PC-9 (cell line): ENCODE measurements around the gene CLDN20. TPM values are rescaled to one million over a fixed set of nuclear protein-coding genes. Genes with fewer than 3 reads are reported as not detected.

Experiments used
- BruUV-seq: library from RNA; stranded (reverse); fragments of 400-500 nt; replicated peaks from 2 replicates; lab custom pipeline; 2021; lab: Mats Ljungman, UMichigan
- CTCF ChIA-PET: fragments of 300-600 bp; sonication (Branson Sonifier 250); formaldehyde crosslinking; loops from one replicate; lab custom pipeline; 2022; ENCODE audit warnings: antibody characterized with exemption; lab: Charles Lee
- POLR2A ChIA-PET: fragments of 300-600 bp; sonication (Branson Sonifier 250); formaldehyde crosslinking; loops from one replicate; lab custom pipeline; 2022; ENCODE audit warnings: antibody characterized with exemption; ENCODE audit not compliant: unreplicated experiment; lab: Charles Lee
- DNase-seq, 2 experiments: peaks; one replicate each; pipeline versions ENCODE4 v3.0.0 to v3.0.0-alpha.2; 2015 to 2022; ENCODE audit warnings: mixed read lengths in 1 of 2
- H2AFZ ChIP-seq: fragments of 200-600 bp; sonication (generic); 2 replicates; pipeline ENCODE4 v1.8.1; 2017; ENCODE audit warnings: antibody characterized with exemption
- H3F3A ChIP-seq: fragments of 200-600 bp; sonication (generic); 2 replicates; pipeline ENCODE4 v1.8.1; 2017; ENCODE audit warnings: antibody characterized with exemption, mild to moderate bottlenecking, low read depth; ENCODE audit not compliant: insufficient read depth
- H3K27ac ChIP-seq: fragments of 200-600 bp; sonication (generic); 2 replicates; pipeline ENCODE4 v1.6.1; 2016; ENCODE audit warnings: mixed run types
- H3K27me3 ChIP-seq: fragments of 200-600 bp; sonication (generic); 2 replicates; pipeline ENCODE4 v1.6.1; 2016; ENCODE audit warnings: low read depth, mixed run types; ENCODE audit not compliant: insufficient read depth
- H3K36me3 ChIP-seq: fragments of 200-600 bp; sonication (generic); 2 replicates; pipeline ENCODE4 v1.6.1; 2016; ENCODE audit warnings: low read depth, mixed run types
- H3K4me1 ChIP-seq: fragments of 200-600 bp; sonication (generic); replicated peaks from 2 replicates; pipeline ENCODE4 v1.6.1; 2016; ENCODE audit warnings: mixed run types; ENCODE audit not compliant: insufficient read depth
- H3K4me2 ChIP-seq: fragments of 200-600 bp; sonication (generic); 2 replicates; pipeline ENCODE4 v1.6.1; 2017; ENCODE audit warnings: mixed run types
- H3K4me3 ChIP-seq: fragments of 200-600 bp; sonication (generic); 2 replicates; pipeline ENCODE4 v1.6.1; 2016; ENCODE audit warnings: mixed run types
- H3K79me2 ChIP-seq: fragments of 200-600 bp; sonication (generic); 2 replicates; pipeline ENCODE4 v1.6.1; 2017; ENCODE audit warnings: low read depth, mixed run types
- H3K9me2 ChIP-seq: fragments of 200-600 bp; sonication (generic); 2 replicates; pipeline ENCODE4 v1.8.1; 2017; ENCODE audit warnings: mild to moderate bottlenecking; ENCODE audit not compliant: insufficient read depth
- H3K9me3 ChIP-seq: fragments of 200-600 bp; sonication (generic); 2 replicates; pipeline ENCODE4 v1.8.1; 2016; ENCODE audit warnings: low read depth; ENCODE audit not compliant: insufficient read depth
- H4K20me1 ChIP-seq: fragments of 200-600 bp; sonication (generic); 2 replicates; pipeline ENCODE4 v1.8.1; 2017; ENCODE audit not compliant: insufficient read depth
- CTCF ChIP-seq: fragments of 200-600 bp; sonication (generic); conservative IDR thresholded peaks from 2 replicates; pipeline ENCODE4 v1.6.1; 2017; ENCODE audit warnings: mixed run types, antibody characterized with exemption, mild to moderate bottlenecking, moderate library complexity
- EZH2 ChIP-seq: fragments of 200-600 bp; sonication (generic); IDR thresholded peaks from 2 replicates; pipeline ENCODE4 v1.8.0; 2017; ENCODE audit warnings: antibody characterized with exemption, low read depth
- intact Hi-C: fragments of 100-400 bp; cut with micrococcal nuclease; formaldehyde crosslinking; loops from one replicate; pipeline ENCODE4 v1.10.0; 2022; ENCODE audit not compliant: unreplicated experiment
- total RNA-seq: library from RNA; stranded (reverse); gene quantifications from 2 replicates; pipeline ENCODE4 v1.2.3, GENCODE V29; 2021

CLDN20 gene
- total RNA-seq, 1 experiment from 2014 or later, result not detected

DNA sequence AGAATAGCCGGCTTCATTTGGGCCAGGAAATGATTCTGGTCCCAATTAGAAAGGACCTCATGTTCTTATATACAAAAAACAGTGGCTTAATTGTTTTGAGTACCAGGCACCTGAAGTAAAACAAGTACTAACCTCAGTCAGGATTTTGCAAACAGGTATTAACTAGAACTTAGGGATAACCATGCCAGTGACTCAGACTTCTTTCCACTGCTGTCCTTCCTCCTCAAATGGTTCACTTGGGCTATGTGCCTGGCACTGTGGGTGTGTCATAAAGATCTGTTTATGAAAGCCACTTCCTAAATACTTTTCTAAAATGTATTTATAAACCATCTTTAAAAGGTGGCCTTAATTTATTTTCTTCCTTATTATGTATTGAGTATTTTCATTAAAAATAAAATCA lies 10.7 kb downstream of the CLDN20 start:
- no peak overlapping the region for H3K4me2 ChIP-seq
- BruUV-seq, result no TSS peak
- no peak overlapping the region for H2AFZ ChIP-seq
- no peaks in the 10 kb centered on the region for H3K79me2 ChIP-seq
- no peak overlapping the region for H3K4me3 ChIP-seq
- H3K4me1 ChIP-seq, result no peaks in the 10 kb centered on the region
- H3F3A ChIP-seq, result no peaks in the 10 kb centered on the region
- H3K27me3 ChIP-seq, result no peaks in the 10 kb centered on the region
- H3K9me3 ChIP-seq, result no peaks in the 10 kb centered on the region
- TF ChIP-seq CTCF, result no peak
- no peak for TF ChIP-seq EZH2
- no peaks in the 10 kb centered on the region for H3K9me2 ChIP-seq
- no peak overlapping the region for H3K27ac ChIP-seq
- no peaks in the 10 kb centered on the region for H3K36me3 ChIP-seq
- ChIA-PET POLR2A (no interaction called here), CTCF (no interaction called here)
- intact Hi-C loops, result no loop called here
- H4K20me1 ChIP-seq, result no peaks in the 10 kb centered on the region
- DNase-seq, result no peak

GRCh38 chr6:155275808-155276480 lies 12.1 kb downstream of the CLDN20 start:
- no peaks in the 10 kb centered on the region for H3K36me3 ChIP-seq
- no peaks in the 10 kb centered on the region for H3K9me2 ChIP-seq
- no peak overlapping the region for H2AFZ ChIP-seq
- intact Hi-C loops, result no loop called here
- no peak overlapping the region for H3K4me3 ChIP-seq
- DNase-seq, result no peak
- TF ChIP-seq CTCF, result no peak
- no peak for TF ChIP-seq EZH2
- H3K9me3 ChIP-seq, result no peaks in the 10 kb centered on the region
- H3K27me3 ChIP-seq, result no peaks in the 10 kb centered on the region
- H3K27ac ChIP-seq, result no peak overlapping the region
- no TSS peak for BruUV-seq
- H3K4me2 ChIP-seq, result no peak overlapping the region
- ChIA-PET CTCF (no interaction called here), POLR2A (interaction anchor here (0.6 kb wide), 1 partner anchor 25 kb away, joined by 4 read pairs; no protein-coding TSS in a partner anchor)
- H3F3A ChIP-seq, result no peaks in the 10 kb centered on the region
- no peaks in the 10 kb centered on the region for H4K20me1 ChIP-seq
- no peaks in the 10 kb centered on the region for H3K79me2 ChIP-seq
- H3K4me1 ChIP-seq, result no peaks in the 10 kb centered on the region

- Histone ChIP-seq H3K4me1 (no peaks in the 10 kb centered on the region), H3K9me2 (no peaks in the 10 kb centered on the region), H3K27me3 (no peaks in the 10 kb centered on the region), H3K79me2 (no peaks in the 10 kb centered on the region), H4K20me1 (no peaks in the 10 kb centered on the region), H3F3A (no peaks in the 10 kb centered on the region), H3K27ac (no peak overlapping the region), H3K9me3 (no peaks in the 10 kb centered on the region), H3K4me2 (no peak overlapping the region), H3K4me3 (no peak overlapping the region), H3K36me3 (no peaks in the 10 kb centered on the region), H2AFZ (no peak overlapping the region)
- TF ChIP-seq EZH2 (no peak), CTCF (no peak)
- ChIA-PET POLR2A (interaction anchor here (1.0 kb wide), 1 partner anchor 99 kb away, joined by 3 read pairs; no protein-coding TSS in a partner anchor), CTCF (no interaction called here)
- no peak for DNase-seq
- BruUV-seq, result no TSS peak
- intact Hi-C loops, result no loop called here
Observed at GRCh38 chr6:155276638-155277037, 12.8 kb downstream of the CLDN20 start.
